GM13977 (cell line): ENCODE results near the gene CRTC3.

Source experiments
- DNase-seq: peaks from one replicate; pipeline ENCODE4 v3.0.0; 2012; ENCODE audit warnings: low spot score
- in situ Hi-C: fragments of 300-500 bp; cut with MboI; formaldehyde crosslinking; loops from one replicate; pipeline ENCODE4 v1.12.0; 2022; ENCODE audit warnings: low sequenced_read_pairs, low pct_unique_long_range_greater_than_20kb, mixed read lengths, inconsistent platforms; ENCODE audit not compliant: unreplicated experiment
- TF ChIP-seq, protein P1 (sequence below): IDR thresholded peaks from 2 replicates; pipeline ENCODE4 v1.5.1; 2012; ENCODE audit warnings: mild to moderate bottlenecking, control low read depth; ENCODE audit not compliant: insufficient read depth; ENCODE audit errors: extremely low read depth, missing control alignments

CRTC3 gene, protein sequence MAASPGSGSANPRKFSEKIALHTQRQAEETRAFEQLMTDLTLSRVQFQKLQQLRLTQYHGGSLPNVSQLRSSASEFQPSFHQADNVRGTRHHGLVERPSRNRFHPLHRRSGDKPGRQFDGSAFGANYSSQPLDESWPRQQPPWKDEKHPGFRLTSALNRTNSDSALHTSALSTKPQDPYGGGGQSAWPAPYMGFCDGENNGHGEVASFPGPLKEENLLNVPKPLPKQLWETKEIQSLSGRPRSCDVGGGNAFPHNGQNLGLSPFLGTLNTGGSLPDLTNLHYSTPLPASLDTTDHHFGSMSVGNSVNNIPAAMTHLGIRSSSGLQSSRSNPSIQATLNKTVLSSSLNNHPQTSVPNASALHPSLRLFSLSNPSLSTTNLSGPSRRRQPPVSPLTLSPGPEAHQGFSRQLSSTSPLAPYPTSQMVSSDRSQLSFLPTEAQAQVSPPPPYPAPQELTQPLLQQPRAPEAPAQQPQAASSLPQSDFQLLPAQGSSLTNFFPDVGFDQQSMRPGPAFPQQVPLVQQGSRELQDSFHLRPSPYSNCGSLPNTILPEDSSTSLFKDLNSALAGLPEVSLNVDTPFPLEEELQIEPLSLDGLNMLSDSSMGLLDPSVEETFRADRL

DNA sequence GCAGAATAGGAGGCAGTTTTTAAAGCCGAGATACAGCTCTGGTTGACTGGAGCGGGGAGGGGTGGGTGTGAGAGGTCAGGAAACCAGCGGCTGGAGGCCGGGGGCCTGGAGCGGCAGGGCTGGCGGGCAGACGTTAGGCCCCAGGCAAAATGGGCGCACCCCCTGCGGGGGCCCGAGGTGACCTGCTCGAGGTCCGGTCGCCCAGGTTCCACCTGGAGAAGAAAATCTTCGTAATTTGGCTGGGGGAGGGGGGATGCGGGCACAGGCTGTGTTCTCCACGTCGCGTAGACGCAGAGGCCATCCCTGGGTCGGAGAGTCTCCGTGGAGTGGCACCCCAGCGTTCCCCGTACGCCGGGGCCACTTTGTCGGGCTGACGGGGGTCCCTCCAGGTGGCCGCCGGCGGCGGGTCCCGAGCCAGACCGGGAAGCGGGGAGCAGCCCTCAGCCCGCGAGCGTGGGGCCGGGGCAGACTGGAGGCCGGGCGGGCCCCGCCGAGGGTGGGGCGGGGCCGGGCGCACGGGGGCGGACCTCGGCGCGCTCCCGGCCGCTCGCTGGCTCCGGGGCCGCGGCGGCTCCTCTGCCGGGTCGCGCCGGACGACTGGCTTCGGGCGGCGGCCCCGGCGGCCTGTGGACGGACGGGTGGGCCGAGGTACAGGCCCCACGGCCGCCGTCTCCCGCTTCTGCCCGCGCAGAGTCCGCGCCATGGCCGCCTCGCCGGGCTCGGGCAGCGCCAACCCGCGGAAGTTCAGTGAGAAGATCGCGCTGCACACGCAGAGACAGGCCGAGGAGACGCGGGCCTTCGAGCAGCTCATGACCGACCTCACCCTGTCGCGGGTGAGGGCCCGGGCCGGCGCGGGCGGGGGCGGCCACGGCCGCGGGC, at the start of gene CRTC3:
Gene CRTC3, plus strand, starts transcription at position 553 of the 879 bp plus-strand sequence. Its CDS starts 149 bp downstream, at position 702.
- TF ChIP-seq, protein P1, sequence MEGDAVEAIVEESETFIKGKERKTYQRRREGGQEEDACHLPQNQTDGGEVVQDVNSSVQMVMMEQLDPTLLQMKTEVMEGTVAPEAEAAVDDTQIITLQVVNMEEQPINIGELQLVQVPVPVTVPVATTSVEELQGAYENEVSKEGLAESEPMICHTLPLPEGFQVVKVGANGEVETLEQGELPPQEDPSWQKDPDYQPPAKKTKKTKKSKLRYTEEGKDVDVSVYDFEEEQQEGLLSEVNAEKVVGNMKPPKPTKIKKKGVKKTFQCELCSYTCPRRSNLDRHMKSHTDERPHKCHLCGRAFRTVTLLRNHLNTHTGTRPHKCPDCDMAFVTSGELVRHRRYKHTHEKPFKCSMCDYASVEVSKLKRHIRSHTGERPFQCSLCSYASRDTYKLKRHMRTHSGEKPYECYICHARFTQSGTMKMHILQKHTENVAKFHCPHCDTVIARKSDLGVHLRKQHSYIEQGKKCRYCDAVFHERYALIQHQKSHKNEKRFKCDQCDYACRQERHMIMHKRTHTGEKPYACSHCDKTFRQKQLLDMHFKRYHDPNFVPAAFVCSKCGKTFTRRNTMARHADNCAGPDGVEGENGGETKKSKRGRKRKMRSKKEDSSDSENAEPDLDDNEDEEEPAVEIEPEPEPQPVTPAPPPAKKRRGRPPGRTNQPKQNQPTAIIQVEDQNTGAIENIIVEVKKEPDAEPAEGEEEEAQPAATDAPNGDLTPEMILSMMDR = peak; percentile 31
- in situ Hi-C loops = no loop called here
- peak; percentile 92 for DNase-seq

DNA sequence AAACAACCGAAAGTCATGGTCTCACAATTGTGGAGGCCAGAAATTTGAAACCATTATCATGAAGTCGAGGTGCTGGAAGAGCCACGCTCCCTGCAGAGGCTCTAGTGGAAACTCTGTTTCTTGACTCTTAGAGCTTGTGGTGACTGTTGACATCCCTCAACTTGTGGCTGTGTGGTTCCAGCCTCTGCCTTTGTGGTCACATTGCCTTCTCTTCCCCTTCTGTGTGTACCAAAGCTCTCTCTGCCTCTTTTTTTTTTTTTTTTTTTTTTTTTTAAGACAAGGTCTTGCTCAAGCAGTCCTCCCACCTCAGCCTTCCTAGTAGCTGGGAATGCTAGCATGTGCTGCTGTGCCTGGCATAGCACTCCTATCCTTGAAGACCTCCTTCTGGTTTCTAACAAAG, 48.7 kb upstream of the CRTC3 start:
- in situ Hi-C loops = no loop called here
- no peak for DNase-seq
- TF ChIP-seq, protein P1 = no peak

DNA sequence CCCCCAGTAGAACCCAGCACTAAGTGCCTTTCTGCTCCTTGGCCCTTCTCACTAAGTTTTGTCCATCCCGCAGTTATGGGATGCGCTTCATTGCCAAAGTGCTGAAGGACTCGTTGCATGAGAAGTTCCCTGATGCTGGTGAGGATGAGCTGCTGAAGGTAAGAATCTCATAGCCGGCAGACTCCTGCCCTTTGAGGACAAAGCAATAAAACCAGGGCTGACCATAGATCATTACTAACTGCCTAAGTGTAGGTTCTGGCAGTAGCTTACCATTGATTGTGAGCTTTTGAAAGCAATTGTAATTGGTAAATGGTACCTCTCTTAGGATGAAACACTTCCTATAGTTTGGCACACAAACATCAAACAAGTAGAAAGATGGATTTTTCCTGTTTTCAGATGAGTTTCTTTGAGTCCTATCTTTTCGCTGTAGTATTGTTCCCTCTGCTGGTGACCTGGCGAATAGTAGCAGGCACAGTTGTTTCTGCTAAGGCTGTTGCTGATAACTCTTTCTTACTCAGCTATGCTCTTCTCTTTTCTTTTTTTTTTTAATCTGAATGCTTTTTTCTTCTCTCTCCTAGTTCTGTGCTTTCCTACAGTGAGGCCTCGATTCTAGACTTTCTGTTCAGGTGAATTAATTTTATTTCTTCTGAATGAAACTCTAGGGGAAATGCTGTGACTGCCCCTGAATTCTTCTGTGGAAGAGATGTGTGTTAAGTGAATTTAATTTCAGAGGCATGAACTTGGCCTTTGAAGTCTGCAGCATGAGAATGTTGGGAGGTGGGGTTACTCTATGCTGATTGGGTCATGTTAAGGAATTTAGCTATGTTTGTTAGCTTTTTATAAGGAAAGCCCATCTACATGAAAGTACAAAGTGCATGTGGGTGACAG, 47.4 kb upstream of the CRTC3 start:
- in situ Hi-C loops = no loop called here
- peak; percentile 39 for DNase-seq
- TF ChIP-seq, protein P1 = peak; percentile 78

DNA sequence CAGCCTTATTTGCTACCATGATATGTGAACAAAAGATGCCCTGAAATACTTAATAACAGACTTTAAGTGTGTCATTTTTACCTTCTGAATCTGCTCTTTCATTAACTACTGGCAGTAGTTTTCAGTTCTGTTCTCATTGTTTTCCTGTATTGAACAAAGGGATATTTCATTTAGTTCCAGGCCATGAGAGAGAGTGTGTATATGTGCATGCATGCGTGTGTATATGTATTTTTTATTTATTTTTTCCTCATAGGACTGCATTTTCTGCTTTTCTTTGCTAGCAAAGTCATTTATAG, 46.8 kb upstream of the CRTC3 start:
- TF ChIP-seq, protein P1 = no peak
- in situ Hi-C loops = no loop called here
- no peak for DNase-seq

DNA sequence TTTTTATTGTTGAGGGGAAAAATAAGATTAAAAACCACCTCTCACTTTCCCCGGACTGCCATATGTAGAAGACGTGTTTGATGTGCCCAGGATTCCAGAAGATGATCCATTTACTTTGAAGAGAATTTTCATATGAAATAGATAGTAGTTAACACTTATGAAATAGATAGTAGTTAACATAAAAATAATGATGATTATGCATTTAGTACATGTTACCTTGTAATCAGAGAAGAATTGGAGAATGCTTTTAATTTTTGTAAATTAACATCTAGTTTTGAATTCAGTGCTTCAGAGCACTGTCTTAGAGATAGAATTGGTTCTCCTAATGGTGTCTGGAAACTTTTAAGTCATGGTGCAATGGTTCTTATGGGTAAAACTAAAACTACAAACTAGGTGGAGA, 46.1 kb upstream of the CRTC3 start:
- TF ChIP-seq, protein P1 = no peak
- no peak for DNase-seq
- in situ Hi-C loops = no loop called here

DNA sequence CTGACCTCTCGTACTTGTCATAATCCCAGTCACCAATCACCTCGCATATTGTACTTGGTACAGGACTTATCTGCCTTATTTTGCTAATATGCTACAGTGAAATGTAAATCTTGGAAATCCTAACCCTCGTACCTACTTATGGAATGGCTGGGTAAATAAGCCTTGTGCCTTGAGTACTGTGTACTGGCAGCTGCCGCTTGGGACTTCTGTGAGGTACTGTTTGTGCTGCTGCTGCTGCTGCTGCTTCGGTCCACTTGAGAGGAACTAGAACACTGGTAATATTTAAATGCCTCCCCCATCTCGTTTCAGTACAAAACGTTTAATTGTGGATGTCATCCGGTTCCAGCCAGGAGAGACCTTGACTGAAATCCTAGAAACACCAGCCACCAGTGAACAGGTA, 42.5 kb upstream of the CRTC3 start:
- in situ Hi-C loops = no loop called here
- no peak for DNase-seq
- TF ChIP-seq, protein P1 = no peak
